NCI-H1092 treated with DMSO at 0.1 percent for 48 hours (cell line): ENCODE results near the gene DCUN1D4.
"Not testable (repeated sequence)": the region's sequence is repeated elsewhere in the genome, so short reads cannot be mapped to it uniquely, and the experiment has no call there.

Experiments used
- DNase-seq: peaks from one replicate; lab custom pipeline; 2025; lab: John Stamatoyannopoulos, UW

The DCUN1D4 gene

GRCh38 chr4:51895158-51895557 lies 52.2 kb downstream of the DCUN1D4 start:
- DNase-seq = no peak

DNA sequence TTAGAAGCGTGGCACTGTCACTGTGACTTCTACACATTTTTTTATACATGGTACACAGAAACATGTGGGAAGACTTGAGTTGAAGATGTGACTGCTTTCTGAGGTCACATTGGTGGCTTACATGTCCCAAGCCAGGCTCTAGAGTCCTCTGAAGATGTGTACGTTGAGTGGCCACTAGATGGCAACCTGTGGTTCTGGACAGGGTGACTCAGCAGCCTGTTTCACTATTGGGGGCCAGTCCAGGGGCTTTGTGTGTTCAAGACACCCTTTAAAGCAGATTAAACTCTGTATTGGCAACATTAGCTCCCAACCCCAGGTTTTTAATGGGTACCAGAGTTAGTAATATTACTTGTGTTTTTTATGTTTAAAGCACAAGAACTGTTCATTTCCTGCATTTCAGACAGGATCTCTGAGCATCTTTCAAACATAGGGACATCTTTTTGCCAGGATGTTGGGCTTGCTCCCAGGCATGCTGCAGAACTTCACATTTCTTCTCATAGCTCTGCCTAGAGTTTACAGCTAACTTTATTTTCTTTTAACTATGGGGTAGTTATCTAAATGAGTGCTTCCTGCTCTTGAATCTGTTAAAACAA lies 53.0 kb downstream of the DCUN1D4 start:
- peak; percentile 47 for DNase-seq

DNA sequence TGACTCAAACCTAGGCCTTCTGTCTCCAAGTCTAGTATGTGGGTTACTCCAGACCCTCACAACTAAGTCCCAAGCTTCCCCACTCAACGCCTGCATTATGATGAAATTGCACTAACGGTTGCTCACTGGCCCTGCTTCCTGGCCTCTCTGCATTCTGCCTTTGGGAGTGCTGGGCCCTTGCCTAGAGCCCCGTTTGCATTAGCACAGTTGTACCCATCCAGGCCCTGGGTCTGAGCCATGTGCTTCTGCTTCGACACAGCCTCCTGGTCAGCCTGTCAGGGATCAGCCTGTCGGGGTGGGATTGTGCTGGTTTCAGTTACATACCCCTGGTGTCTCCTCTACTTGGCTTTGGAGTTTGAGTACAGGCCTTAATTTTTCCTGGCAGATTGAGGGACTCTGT lies 58.4 kb downstream of the DCUN1D4 start:
- DNase-seq = no peak

DNA sequence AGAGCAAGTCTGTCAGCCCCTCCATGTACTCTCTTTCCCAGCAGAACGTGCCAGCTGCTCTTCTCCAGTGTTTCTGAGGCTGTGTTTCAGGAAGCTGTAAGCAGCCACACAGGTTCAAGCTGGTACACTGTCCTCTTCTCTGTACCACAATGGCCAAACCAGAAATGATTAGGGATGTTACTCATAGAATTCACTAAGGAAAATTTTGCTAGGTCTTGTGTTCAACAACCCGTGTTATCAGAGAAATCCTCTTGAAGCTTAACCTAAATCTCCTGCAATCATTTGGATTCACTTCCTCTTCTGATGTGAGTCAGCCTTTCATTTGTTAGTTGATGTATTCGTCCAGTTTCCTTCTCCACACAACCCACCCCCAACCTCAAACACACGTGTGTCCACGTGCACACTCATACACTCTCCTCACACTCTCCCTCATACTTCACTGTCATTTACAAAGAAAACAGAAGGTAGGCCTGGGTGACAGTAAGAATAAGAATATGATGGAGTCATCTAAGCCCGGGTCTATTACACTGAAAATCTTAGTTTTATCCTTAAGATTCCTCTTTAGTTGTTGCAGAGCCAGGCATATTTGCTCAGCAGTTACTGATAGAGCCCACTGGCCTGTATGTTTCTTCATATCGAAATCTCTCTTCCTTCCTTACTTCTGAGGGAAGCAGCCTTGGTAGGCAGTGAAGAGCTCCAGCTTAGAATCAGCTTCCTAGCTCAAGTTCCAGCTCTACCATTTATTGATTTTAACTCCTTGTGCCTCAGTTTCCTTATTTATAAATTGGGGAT lies 63.4 kb downstream of the DCUN1D4 start:
- no peak for DNase-seq

GRCh38 chr4:51907006-51907669 lies 64.2 kb downstream of the DCUN1D4 start:
- DNase-seq = no peak

- no peak for DNase-seq
Observed at GRCh38 chr4:51909236-51909703, 66.3 kb downstream of the DCUN1D4 start.

DNA sequence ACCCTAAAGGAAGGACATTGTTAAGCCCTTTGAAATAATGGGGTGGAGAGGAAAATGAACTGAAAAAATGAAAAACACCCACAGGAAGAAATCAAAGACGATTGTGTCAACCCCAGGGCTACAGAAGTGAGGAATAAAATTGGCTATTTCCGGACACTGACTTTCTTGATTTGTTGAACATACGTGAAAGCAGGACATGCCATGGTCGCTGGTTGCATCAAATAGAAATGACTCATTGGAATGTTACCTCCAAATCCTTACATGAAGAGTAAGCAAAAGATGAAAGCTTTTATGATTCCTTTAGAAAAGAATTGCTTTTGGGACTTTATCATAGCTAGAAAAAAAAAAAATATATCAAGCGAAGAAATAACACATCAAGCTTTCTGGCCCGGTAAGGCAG lies 75.3 kb downstream of the DCUN1D4 start:
- DNase-seq = no peak

- no peak for DNase-seq
Observed at GRCh38 chr4:51923343-51923742, 80.4 kb downstream of the DCUN1D4 start.

GRCh38 chr4:51925307-51925706 lies 82.4 kb downstream of the DCUN1D4 start:
- DNase-seq = no peak

DNA sequence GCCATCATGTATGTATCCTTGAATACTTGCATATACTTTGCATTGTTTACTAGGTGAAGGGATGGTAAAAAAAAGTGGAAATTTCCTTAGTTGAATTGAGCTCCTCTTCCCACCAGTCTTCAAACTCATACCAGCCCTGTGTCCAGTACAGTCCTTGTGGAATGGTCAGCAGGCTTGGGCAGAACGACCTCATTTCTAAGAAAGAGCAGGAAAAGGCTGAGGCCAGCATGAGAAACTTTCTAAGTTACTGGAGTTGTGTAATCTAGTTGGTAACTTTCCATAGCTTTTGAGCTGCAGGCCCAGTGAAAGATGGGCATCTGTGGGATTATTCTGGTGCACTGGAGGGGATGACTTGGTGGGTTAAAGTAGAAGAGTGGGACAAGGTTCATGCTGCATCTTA lies 87.6 kb downstream of the DCUN1D4 start:
- no peak for DNase-seq

- DNase-seq = no peak
Observed at GRCh38 chr4:51931461-51931860, 88.5 kb downstream of the DCUN1D4 start.

DNA sequence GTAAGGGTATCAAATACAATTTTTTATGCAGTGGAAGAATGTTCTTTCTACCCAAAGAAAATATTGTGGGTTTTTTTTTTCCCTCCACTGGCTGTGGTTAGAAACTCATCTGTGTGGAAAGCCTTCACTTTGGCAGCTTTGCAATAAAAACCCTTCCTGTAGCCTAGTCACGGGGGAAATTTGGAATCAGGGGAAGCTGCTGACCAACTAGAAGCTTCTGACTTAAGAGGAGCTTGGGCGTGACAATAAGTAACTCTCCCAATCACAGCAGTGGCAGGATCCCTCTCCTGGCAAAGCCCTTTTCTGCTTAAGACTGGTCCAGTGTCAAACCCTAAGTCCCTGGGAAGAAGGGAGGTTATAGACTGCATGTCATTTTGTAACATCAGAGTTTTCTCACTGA lies 89.3 kb downstream of the DCUN1D4 start:
- DNase-seq = no peak

GRCh38 chr4:51932684-51933083 lies 89.7 kb downstream of the DCUN1D4 start:
- DNase-seq = no peak

DNA sequence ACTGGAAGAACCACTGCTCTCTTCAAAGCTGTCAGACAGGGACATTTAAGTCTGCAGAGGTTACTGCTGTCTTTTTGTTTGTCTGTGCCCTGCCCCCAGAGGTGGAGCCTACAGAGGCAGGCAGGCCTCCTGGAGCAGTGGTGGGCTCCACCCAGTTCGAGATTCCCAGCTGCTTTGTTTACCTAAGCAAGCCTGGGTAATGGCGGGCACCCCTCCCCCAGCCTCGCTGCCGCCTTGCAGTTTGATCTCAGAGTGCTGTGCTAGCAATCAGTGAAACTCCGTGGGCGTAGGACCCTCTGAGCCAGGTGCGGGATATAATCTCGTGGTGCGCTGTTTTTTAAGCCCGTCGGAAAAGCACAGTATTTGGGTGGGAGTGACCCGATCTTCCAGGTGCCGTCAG lies 97.5 kb downstream of the DCUN1D4 start:
- DNase-seq = not testable (repeated sequence)

GRCh38 chr4:51942108-51942832 lies 99.3 kb downstream of the DCUN1D4 start:
- no peak for DNase-seq

DNA sequence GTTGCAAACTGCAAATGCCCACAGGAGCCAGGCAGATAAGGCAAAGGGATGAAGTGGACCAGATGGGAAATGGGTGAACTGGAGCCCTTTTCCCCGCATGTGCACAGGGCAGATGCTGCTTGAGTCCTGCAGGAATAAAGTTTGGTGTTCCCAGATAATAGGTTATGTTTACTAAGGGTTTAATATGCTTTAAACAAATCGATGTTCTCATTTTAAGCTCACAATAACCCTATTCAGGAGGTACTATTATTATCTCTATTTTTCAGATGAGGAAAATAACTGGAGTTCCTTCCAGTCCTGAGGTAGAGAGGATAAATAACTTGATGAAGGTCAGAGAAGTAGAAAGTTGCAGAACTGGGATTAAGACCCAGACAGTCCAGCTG lies 99.9 kb downstream of the DCUN1D4 start:
- DNase-seq = no peak

DNA sequence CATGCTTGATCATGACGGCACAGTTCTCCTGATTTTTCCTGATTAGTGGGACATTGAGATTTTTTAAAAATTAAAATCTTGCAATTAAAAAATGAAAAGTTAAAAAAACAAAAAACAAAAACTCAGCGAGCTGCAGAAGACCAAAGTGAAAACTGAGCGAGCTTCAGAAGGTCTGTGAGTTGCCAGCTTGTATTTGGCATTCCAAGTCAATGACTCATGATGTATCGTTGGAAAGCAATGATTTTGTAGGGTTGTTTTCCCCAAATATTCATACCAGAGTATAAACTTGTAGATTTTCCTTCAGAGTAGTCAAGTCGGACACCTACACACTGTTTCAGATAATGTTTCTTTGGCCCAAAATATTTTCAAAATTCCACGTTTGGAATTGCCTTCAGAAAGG lies 100.3 kb downstream of the DCUN1D4 start:
- DNase-seq = no peak

GRCh38 chr4:51958199-51958968 lies 115.4 kb downstream of the DCUN1D4 start:
- no peak for DNase-seq

DNA sequence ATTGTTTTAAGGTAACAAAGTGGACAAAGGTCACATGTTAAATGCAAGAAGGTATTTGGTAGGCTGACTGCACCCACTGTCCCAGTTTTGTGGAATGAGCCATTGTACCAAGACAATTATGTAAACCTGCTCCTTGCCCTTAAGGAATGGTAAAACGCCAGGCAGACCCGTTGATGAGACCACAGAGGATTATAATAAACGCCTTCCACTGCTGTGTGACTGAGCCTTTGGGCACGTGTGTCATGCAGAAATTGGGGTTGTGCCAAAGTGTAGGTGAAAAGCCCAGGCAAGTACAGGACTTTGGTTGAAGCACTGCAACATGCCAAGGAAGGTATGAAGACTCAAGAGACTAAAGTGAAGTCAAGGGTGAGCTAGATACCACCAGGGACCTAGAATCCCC lies 117.5 kb downstream of the DCUN1D4 start:
- DNase-seq = no peak

DNA sequence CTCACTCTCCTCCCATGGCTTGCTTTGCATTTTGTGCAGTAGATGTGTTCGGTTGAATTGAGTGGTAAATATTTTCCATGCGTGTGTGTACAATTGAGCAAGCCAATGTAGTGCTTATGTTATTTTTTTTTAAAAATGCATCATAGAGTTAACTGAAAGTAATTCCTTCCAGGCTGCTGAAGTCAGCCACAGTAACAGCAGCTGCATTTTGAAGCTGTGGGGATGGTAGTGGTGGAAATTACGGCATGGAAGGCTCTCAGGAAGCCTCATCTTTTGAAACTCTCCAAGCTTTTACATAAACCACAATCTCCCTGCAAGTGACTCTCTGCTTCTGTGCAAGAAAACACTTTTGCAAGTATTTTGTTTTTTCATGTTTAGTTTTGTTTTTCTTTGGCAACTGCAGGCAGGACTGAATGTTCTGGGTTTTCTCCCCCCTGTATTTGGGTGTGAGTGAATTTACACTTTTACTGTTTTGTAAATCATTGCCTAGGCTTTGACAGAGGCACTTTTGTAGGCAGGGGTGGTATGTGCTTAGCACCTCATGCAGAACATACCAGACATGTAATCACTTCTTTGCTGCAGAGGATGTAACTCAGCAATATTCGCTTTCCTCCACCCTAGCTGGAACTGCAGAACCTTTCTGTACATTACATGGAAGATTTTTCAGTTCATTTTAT lies 121.0 kb downstream of the DCUN1D4 start:
- no peak for DNase-seq

GRCh38 chr4:51965862-51966261 lies 122.9 kb downstream of the DCUN1D4 start:
- DNase-seq = no peak
